ENCODE measurements around the gene HBE1.

HBE1 gene

DNA sequence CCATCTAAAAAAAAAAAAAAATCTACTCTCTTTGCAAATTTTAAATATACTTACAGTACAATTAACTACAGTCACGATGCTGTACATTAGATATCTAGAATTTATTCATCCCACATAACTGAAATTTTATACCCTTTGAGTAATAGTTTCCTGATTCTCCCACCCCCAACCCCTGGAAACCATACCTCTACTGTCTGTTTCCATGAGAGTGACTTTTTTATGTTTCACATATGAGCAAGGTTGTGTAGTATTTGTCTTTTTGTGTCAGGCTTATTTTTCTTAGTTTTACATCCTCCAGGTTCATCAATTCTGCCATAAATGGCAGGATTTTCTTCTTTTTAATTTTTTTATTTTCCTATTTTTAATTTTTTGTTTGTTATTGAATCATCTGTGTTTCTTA, 46.1 kb downstream of the HBE1 start:
- no peak overlapping the region for H3K4me3 ChIP-seq (ENCODE audit: low read depth, low read length)
- ChIA-PET POLR2A (no interaction called here), CTCF (no interaction called here)
- no peak overlapping the region for H3K27ac ChIP-seq (ENCODE audit: extremely low read depth, low read depth, low read length)
- no peaks in the 10 kb centered on the region for H3K4me1 ChIP-seq (ENCODE audit: control insufficient read depth, insufficient read depth, low read length)
- no peaks in the 10 kb centered on the region for H3K36me3 ChIP-seq (ENCODE audit: control insufficient read depth in 2 of 2, insufficient read depth in 1 of 2, low read length in 2 of 2)
- H3K9me3 ChIP-seq (ENCODE audit: control insufficient read depth, insufficient read depth, low read depth, low read length), result no peaks in the 10 kb centered on the region
- TF ChIP-seq ZNF677 (tag by site-specific recombination; IDR thresholded peaks at IDR 0.05) (no peak), BCL11A (tag by site-specific recombination; IDR thresholded peaks at IDR 0.05; ENCODE audit: low read depth) (no peak), ZNF266 (tag by site-specific recombination; IDR thresholded peaks at IDR 0.05; ENCODE audit: low read depth) (no peak), ZNF585B (tag by site-specific recombination; IDR thresholded peaks at IDR 0.05) (no peak), ZNF670 (tag by site-specific recombination; IDR thresholded peaks at IDR 0.05; ENCODE audit: low read depth) (no peak), ZFP69B (tag by site-specific recombination; IDR thresholded peaks at IDR 0.05) (no peak), ZNF2 (tag by site-specific recombination; IDR thresholded peaks at IDR 0.05) (no peak), ZBTB8A (tag by site-specific recombination; IDR thresholded peaks at IDR 0.05) (no peak), ZNF843 (tag by site-specific recombination; IDR thresholded peaks at IDR 0.05) (no peak), SETDB1 (IDR thresholded peaks at IDR 0.05; ENCODE audit: insufficient read length, low read length) (no peak)

- no peaks in the 10 kb centered on the region for H3K9me3 ChIP-seq (ENCODE audit: control insufficient read depth, insufficient read depth, low read depth, low read length)
- H3K4me1 ChIP-seq (ENCODE audit: control insufficient read depth, insufficient read depth, low read length), result no peaks in the 10 kb centered on the region
- H3K36me3 ChIP-seq (ENCODE audit: control insufficient read depth in 2 of 2, insufficient read depth in 1 of 2, low read length in 2 of 2), result no peaks in the 10 kb centered on the region
- POLR2A ChIA-PET, result no interaction called here
- no peak overlapping the region for H3K4me3 ChIP-seq (ENCODE audit: low read depth, low read length)
- no peak overlapping the region for H3K27ac ChIP-seq (ENCODE audit: extremely low read depth, low read depth, low read length)
- CTCF ChIA-PET, result no interaction called here
- no peak for TF ChIP-seq REPIN1 (tag by site-specific recombination; IDR thresholded peaks at IDR 0.05; ENCODE audit: low read depth)
- TF ChIP-seq, protein P1, sequence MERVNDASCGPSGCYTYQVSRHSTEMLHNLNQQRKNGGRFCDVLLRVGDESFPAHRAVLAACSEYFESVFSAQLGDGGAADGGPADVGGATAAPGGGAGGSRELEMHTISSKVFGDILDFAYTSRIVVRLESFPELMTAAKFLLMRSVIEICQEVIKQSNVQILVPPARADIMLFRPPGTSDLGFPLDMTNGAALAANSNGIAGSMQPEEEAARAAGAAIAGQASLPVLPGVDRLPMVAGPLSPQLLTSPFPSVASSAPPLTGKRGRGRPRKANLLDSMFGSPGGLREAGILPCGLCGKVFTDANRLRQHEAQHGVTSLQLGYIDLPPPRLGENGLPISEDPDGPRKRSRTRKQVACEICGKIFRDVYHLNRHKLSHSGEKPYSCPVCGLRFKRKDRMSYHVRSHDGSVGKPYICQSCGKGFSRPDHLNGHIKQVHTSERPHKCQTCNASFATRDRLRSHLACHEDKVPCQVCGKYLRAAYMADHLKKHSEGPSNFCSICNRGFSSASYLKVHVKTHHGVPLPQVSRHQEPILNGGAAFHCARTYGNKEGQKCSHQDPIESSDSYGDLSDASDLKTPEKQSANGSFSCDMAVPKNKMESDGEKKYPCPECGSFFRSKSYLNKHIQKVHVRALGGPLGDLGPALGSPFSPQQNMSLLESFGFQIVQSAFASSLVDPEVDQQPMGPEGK (tag by site-specific recombination; IDR thresholded peaks at IDR 0.05), result no peak
- no peak for TF ChIP-seq ZBTB7A (tag by site-specific recombination; IDR thresholded peaks at IDR 0.05; ENCODE audit: low read depth)
- no peak for TF ChIP-seq ZNF121 (tag by site-specific recombination; IDR thresholded peaks at IDR 0.05)
- no peak for TF ChIP-seq ZNF211 (tag by site-specific recombination; IDR thresholded peaks at IDR 0.05; ENCODE audit: low read depth)
- no peak for TF ChIP-seq ZNF354C (tag by site-specific recombination; IDR thresholded peaks at IDR 0.05; ENCODE audit: borderline replicate concordance, low read depth)
- no peak for TF ChIP-seq ZNF248 (tag by site-specific recombination; IDR thresholded peaks at IDR 0.05)
- no peak for TF ChIP-seq HIC1 (tag by site-specific recombination; IDR thresholded peaks at IDR 0.05)
- TF ChIP-seq HOXA7 (CRISPR knock-in tag; IDR thresholded peaks at IDR 0.05; ENCODE audit: borderline replicate concordance), result no peak
- no peak for TF ChIP-seq ZNF433 (tag by site-specific recombination; IDR thresholded peaks at IDR 0.05; ENCODE audit: low read depth)
- no peak for TF ChIP-seq ZNF266 (tag by site-specific recombination; IDR thresholded peaks at IDR 0.05; ENCODE audit: low read depth)
- no peak for TF ChIP-seq ZSCAN30 (tag by site-specific recombination; IDR thresholded peaks at IDR 0.05)
- no peak for TF ChIP-seq ZNF660 (tag by site-specific recombination; IDR thresholded peaks at IDR 0.05)
- TF ChIP-seq ZNF777 (tag by site-specific recombination; IDR thresholded peaks at IDR 0.05; ENCODE audit: borderline replicate concordance), result no peak
- TF ChIP-seq ZBTB17 (tag by site-specific recombination; IDR thresholded peaks at IDR 0.05), result no peak
- TF ChIP-seq ZFP3 (tag by site-specific recombination; IDR thresholded peaks at IDR 0.05; ENCODE audit: low read depth), result no peak
- no peak for TF ChIP-seq ZNF610 (tag by site-specific recombination; IDR thresholded peaks at IDR 0.05; ENCODE audit: borderline replicate concordance)
- TF ChIP-seq ZNF114 (tag by site-specific recombination; IDR thresholded peaks at IDR 0.05), result no peak
These were observed 46.6 kb downstream of the HBE1 start for GRCh38 chr11:5223146-5223545.

Data from HEK293 (cell line).